Measurements from ENCODE around the gene NKG7. TPM values are rescaled to one million over a fixed set of nuclear protein-coding genes. Genes with fewer than 3 reads are reported as not detected.

The NKG7 gene
- total RNA-seq, 1 experiment from 2014 or later, result not detected

- CTCF ChIA-PET, result no interaction called here
- Histone ChIP-seq H4K20me1 (ENCODE audit: insufficient read depth) (no peaks in the 10 kb centered on the region), H3K4me2 (no peak overlapping the region), H3K79me2 (ENCODE audit: low read depth) (no peaks in the 10 kb centered on the region), H3K4me1 (replicated peaks; ENCODE audit: insufficient read depth) (no peaks in the 10 kb centered on the region), H2AFZ (no peak overlapping the region), H3K9me2 (ENCODE audit: insufficient read depth) (no peaks in the 10 kb centered on the region), H3K27ac (no peak overlapping the region), H3K4me3 (no peak overlapping the region), H3K27me3 (ENCODE audit: insufficient read depth, low read depth) (no peaks in the 10 kb centered on the region), H3K9me3 (ENCODE audit: insufficient read depth, low read depth) (no peaks in the 10 kb centered on the region), H3K36me3 (ENCODE audit: low read depth) (no peaks in the 10 kb centered on the region), H3F3A (ENCODE audit: insufficient read depth, low read depth) (peaks cover 5% of the 10 kb centered on the region)
- no peak for DNase-seq
- POLR2A ChIA-PET (ENCODE audit: unreplicated experiment), result no interaction called here
- TF ChIP-seq EZH2 (IDR thresholded peaks at IDR 0.05; ENCODE audit: low read depth) (no peak), CTCF (conservative IDR thresholded peaks at IDR 0.05) (no peak)
- no TSS peak for BruUV-seq (replicated peaks)
- intact Hi-C loops (cut with micrococcal nuclease; ENCODE audit: unreplicated experiment), result no loop called here
Measured at GRCh38 chr19:51389143-51389542, 16.7 kb upstream of the NKG7 start.

GRCh38 chr19:51387924-51388389 is 15.5 kb upstream of the NKG7 start, which contains the start of gene LIM2:
LIM2 (minus strand) TSS chr19:51387974; CDS start chr19:51387443, 531 bp downstream.
- no peaks in the 10 kb centered on the region for H3K9me3 ChIP-seq (ENCODE audit: insufficient read depth, low read depth)
- CTCF ChIA-PET, result no interaction called here
- H3K27me3 ChIP-seq (ENCODE audit: insufficient read depth, low read depth), result no peaks in the 10 kb centered on the region
- no peak for DNase-seq
- H3F3A ChIP-seq (ENCODE audit: insufficient read depth, low read depth), result no peaks in the 10 kb centered on the region
- no peaks in the 10 kb centered on the region for H3K4me1 ChIP-seq (replicated peaks; ENCODE audit: insufficient read depth)
- no peak within 1 kb of the TSS for H3K4me2 ChIP-seq
- no peaks in the 10 kb centered on the region for H3K9me2 ChIP-seq (ENCODE audit: insufficient read depth)
- TF ChIP-seq CTCF (conservative IDR thresholded peaks at IDR 0.05) (no peak), EZH2 (IDR thresholded peaks at IDR 0.05; ENCODE audit: low read depth) (no peak)
- no peaks in the 10 kb centered on the region for H3K79me2 ChIP-seq (ENCODE audit: low read depth)
- no peak within 1 kb of the TSS for H3K27ac ChIP-seq
- H2AFZ ChIP-seq, result no peak within 1 kb of the TSS
- intact Hi-C loops (cut with micrococcal nuclease; ENCODE audit: unreplicated experiment), result no loop called here
- no peaks in the 10 kb centered on the region for H3K36me3 ChIP-seq (ENCODE audit: low read depth)
- no peaks in the 10 kb centered on the region for H4K20me1 ChIP-seq (ENCODE audit: insufficient read depth)
- BruUV-seq (replicated peaks), result no TSS peak
- no peak within 1 kb of the TSS for H3K4me3 ChIP-seq
- POLR2A ChIA-PET (ENCODE audit: unreplicated experiment), result no interaction called here

DNA sequence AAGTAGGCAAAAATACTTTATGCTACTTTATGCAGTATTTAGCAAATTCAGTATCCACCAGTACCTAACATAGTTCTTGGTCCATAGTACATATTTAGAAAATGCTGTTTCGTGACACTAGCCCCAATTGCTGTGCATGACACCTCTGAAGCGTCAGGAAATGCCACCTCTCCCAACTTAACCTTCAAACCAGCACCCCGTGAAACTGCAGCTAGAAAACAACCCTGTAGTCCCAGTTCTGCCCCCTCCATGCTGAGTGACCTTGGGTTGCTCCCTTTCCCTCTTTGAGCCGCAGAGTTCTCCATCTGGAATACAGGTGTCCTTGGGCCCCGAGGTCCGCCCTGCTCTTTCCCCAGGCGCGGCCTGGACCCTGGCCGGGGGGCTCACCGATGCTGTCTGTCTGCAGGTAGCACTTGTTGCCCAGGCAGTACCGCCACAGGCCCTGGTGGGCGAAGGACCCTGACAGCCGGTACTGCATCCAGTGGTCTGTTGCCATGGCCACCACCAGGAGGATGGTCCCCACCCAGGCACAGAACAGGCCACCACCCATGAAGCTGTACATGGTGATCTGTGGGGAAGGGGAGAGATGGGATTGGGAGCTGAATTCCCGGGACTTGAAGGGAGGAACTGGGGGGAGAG is 14.5 kb upstream of the NKG7 start:
- no peaks in the 10 kb centered on the region for H4K20me1 ChIP-seq (ENCODE audit: insufficient read depth)
- no peak overlapping the region for H3K27ac ChIP-seq
- H3K4me1 ChIP-seq (replicated peaks; ENCODE audit: insufficient read depth), result no peaks in the 10 kb centered on the region
- H3K4me2 ChIP-seq, result no peak overlapping the region
- no peaks in the 10 kb centered on the region for H3K27me3 ChIP-seq (ENCODE audit: insufficient read depth, low read depth)
- intact Hi-C loops (cut with micrococcal nuclease; ENCODE audit: unreplicated experiment), result no loop called here
- no peaks in the 10 kb centered on the region for H3F3A ChIP-seq (ENCODE audit: insufficient read depth, low read depth)
- no peaks in the 10 kb centered on the region for H3K36me3 ChIP-seq (ENCODE audit: low read depth)
- TF ChIP-seq CTCF (conservative IDR thresholded peaks at IDR 0.05), result no peak
- no peak for TF ChIP-seq EZH2 (IDR thresholded peaks at IDR 0.05; ENCODE audit: low read depth)
- H3K4me3 ChIP-seq, result no peak overlapping the region
- ChIA-PET CTCF (interaction anchor here (0.6 kb wide), 1 partner anchor 521 kb away, joined by 3 read pairs; no protein-coding TSS in a partner anchor), POLR2A (ENCODE audit: unreplicated experiment) (no interaction called here)
- H2AFZ ChIP-seq, result no peak overlapping the region
- no peak for DNase-seq
- no peaks in the 10 kb centered on the region for H3K9me3 ChIP-seq (ENCODE audit: insufficient read depth, low read depth)
- H3K9me2 ChIP-seq (ENCODE audit: insufficient read depth), result no peaks in the 10 kb centered on the region
- no TSS peak for BruUV-seq (replicated peaks)
- H3K79me2 ChIP-seq (ENCODE audit: low read depth), result no peaks in the 10 kb centered on the region
